GM23338 (cell line): ENCODE results near the gene GNA15. TPM values are rescaled to one million over a fixed set of nuclear protein-coding genes. Genes with fewer than 3 reads are reported as not detected.

Source experiments
- ATAC-seq: fragments of 200-7000 bp; cut with Tn5 transposase; 3 replicates; pipeline ENCODE4 v1.9.1; 2020
- DNase-seq: peaks from one replicate; pipeline ENCODE4 v3.0.0-alpha.2; 2015; ENCODE audit warnings: low spot score
- H2AFZ ChIP-seq: fragments of 200-600 bp; sonication (generic); 2 replicates; pipeline ENCODE4 v1.8.0; 2016; ENCODE audit warnings: antibody characterized with exemption, mild to moderate bottlenecking, moderate library complexity
- H3F3A ChIP-seq: fragments of 200-600 bp; sonication (generic); replicated peaks from 2 replicates; pipeline ENCODE4 v1.8.0; 2017; ENCODE audit warnings: antibody characterized with exemption, mixed run types, low read depth
- H3K27ac ChIP-seq: fragments of 200-600 bp; sonication (generic); 2 replicates; pipeline ENCODE4 v1.6.1; 2016; ENCODE audit warnings: low read depth
- H3K27me3 ChIP-seq: fragments of 200-600 bp; sonication (generic); 2 replicates; pipeline ENCODE4 v1.8.0; 2016; ENCODE audit warnings: mild to moderate bottlenecking, mixed run types, moderate library complexity; ENCODE audit not compliant: insufficient read depth
- H3K36me3 ChIP-seq: fragments of 200-600 bp; sonication (generic); 2 replicates; pipeline ENCODE4 v1.8.0; 2016; ENCODE audit warnings: mild to moderate bottlenecking; ENCODE audit not compliant: insufficient read depth
- H3K4me1 ChIP-seq: fragments of 200-600 bp; sonication (generic); 2 replicates; pipeline ENCODE4 v1.8.0; 2016; ENCODE audit warnings: mild to moderate bottlenecking, moderate library complexity; ENCODE audit not compliant: insufficient read depth
- H3K4me2 ChIP-seq: fragments of 200-600 bp; sonication (generic); 2 replicates; pipeline ENCODE4 v1.7.1; 2017; ENCODE audit warnings: mixed run types
- H3K4me3 ChIP-seq: fragments of 200-600 bp; sonication (generic); 2 replicates; pipeline ENCODE4 v1.6.1; 2016; ENCODE audit warnings: mixed run types
- H3K79me2 ChIP-seq: fragments of 200-600 bp; sonication (generic); replicated peaks from 2 replicates; pipeline ENCODE4 v1.8.0; 2017; ENCODE audit warnings: mild to moderate bottlenecking; ENCODE audit not compliant: insufficient read depth
- H3K9me2 ChIP-seq: fragments of 200-600 bp; sonication (generic); 2 replicates; pipeline ENCODE4 v1.8.0; 2017; ENCODE audit not compliant: insufficient read depth
- H4K20me1 ChIP-seq: fragments of 200-600 bp; sonication (generic); replicated peaks from 2 replicates; pipeline ENCODE4 v1.8.0; 2017; ENCODE audit warnings: mild to moderate bottlenecking; ENCODE audit not compliant: insufficient read depth
- H3K27ac Mint-ChIP-seq: 2 replicates; pipeline ENCODE4 v1.8.0; 2020; ENCODE audit warnings: inconsistent platforms, mild to moderate bottlenecking, moderate library complexity, mixed read lengths
- H3K27me3 Mint-ChIP-seq: 3 replicates; pipeline ENCODE4 v1.8.0; 2022; ENCODE audit warnings: low read depth, mild to moderate bottlenecking, moderate library complexity, mixed read lengths, inconsistent platforms; ENCODE audit not compliant: insufficient read depth, poor library complexity
- H3K36me3 Mint-ChIP-seq: 3 replicates; pipeline ENCODE4 v1.8.0; 2021; ENCODE audit warnings: low read depth, mild to moderate bottlenecking, inconsistent platforms, moderate library complexity, mixed read lengths
- H3K4me1 Mint-ChIP-seq: 3 replicates; pipeline ENCODE4 v1.8.0; 2020; ENCODE audit warnings: mild to moderate bottlenecking, inconsistent platforms, mixed read lengths
- H3K4me3 Mint-ChIP-seq: 3 replicates; pipeline ENCODE4 v1.8.0; 2021; ENCODE audit warnings: moderate library complexity, mild to moderate bottlenecking, inconsistent platforms, mixed read lengths
- H3K9me3 Mint-ChIP-seq: 3 replicates; pipeline ENCODE4 v1.8.0; 2020; ENCODE audit warnings: moderate library complexity, mild to moderate bottlenecking, inconsistent platforms, mixed read lengths
- CREB1 ChIP-seq: fragments of 250-450 bp; sonication (Bioruptor Pico); IDR thresholded peaks from 2 replicates; pipeline ENCODE4 v1.5.0; 2020; ENCODE audit warnings: low read depth, mild to moderate bottlenecking, moderate library complexity
- CTCF ChIP-seq, 2 experiments: fragments of 200-600 bp in 1 of 2; sonication (generic) in 1 of 2; conservative IDR thresholded peaks; 2 replicates each; pipeline versions ENCODE4 v1.5.1 to v1.6.1; 2016 to 2017; ENCODE audit warnings: antibody characterized with exemption in 2 of 2, low read depth in 2 of 2, mild to moderate bottlenecking in 2 of 2, moderate library complexity in 1 of 2
- ETS1 ChIP-seq: IDR thresholded peaks from 2 replicates; pipeline ENCODE4 v1.6.1; 2016; ENCODE audit warnings: antibody characterized with exemption
- EZH2 ChIP-seq: fragments of 200-600 bp; sonication (generic); IDR thresholded peaks from one replicate; pipeline ENCODE4 v1.8.0; 2017; ENCODE audit warnings: antibody characterized with exemption, mild to moderate bottlenecking, low read depth; ENCODE audit not compliant: unreplicated experiment
- EZH2phosphoT487 ChIP-seq: fragments of 200-600 bp; sonication (generic); IDR thresholded peaks from one replicate; pipeline ENCODE4 v1.8.1; 2018; ENCODE audit warnings: antibody characterized with exemption; ENCODE audit not compliant: unreplicated experiment
- JUNB ChIP-seq: IDR thresholded peaks from one replicate; pipeline ENCODE4 v1.6.1; 2016; ENCODE audit warnings: antibody characterized with exemption; ENCODE audit not compliant: unreplicated experiment
- NANOG ChIP-seq: IDR thresholded peaks from 2 replicates; pipeline ENCODE4 v1.6.1; 2016; ENCODE audit warnings: antibody characterized with exemption, borderline replicate concordance
- POLR2AphosphoS5 ChIP-seq: IDR thresholded peaks from 2 replicates; pipeline ENCODE4 v1.6.1; 2016; ENCODE audit warnings: antibody characterized with exemption, low read depth
- REST ChIP-seq: IDR thresholded peaks from one replicate; pipeline ENCODE4 v1.6.1; 2018; ENCODE audit warnings: antibody characterized with exemption; ENCODE audit not compliant: unreplicated experiment
- STAT1 ChIP-seq: IDR thresholded peaks from one replicate; pipeline ENCODE4 v1.6.1; 2016; ENCODE audit warnings: antibody characterized with exemption; ENCODE audit not compliant: unreplicated experiment
- ZNF114 ChIP-seq: fragments of 250-450 bp; sonication (Bioruptor Pico); IDR thresholded peaks from 2 replicates; pipeline ENCODE4 v1.5.0; 2020; ENCODE audit warnings: mild to moderate bottlenecking, moderate library complexity
- ZNF331 ChIP-seq: fragments of 250-450 bp; sonication (Bioruptor Pico); IDR thresholded peaks from 2 replicates; pipeline ENCODE4 v1.5.0; 2020; ENCODE audit warnings: low read depth, mild to moderate bottlenecking, moderate library complexity
- ZNF462 ChIP-seq: fragments of 250-450 bp; sonication (Bioruptor Pico); IDR thresholded peaks from 2 replicates; pipeline ENCODE4 v1.5.0; 2020; ENCODE audit warnings: mild to moderate bottlenecking, moderate library complexity
- polyA plus RNA-seq: library from polyadenylated mRNA; unstranded; fragments of >200 nt; fragmentation: Nextera tagmentation; extraction: Ambion mirVana; gene quantifications from 2 replicates; pipeline ENCODE4 v1.2.1, GENCODE V29; 2016
- total RNA-seq: library from RNA; depleted of rRNA; stranded (reverse); fragments of >200 nt; shearing (Covaris generic); gene quantifications from 2 replicates; pipeline ENCODE4 v1.2.3, GENCODE V29; 2014

The GNA15 gene
- total and polyA plus RNA-seq, 2 experiments from 2014 or later = 0.14 to 0.31 TPM

GRCh38 chr19:3154957-3155736 is 19.3 kb downstream of the GNA15 start:
- H3K36me3 ChIP-seq = no peaks in the 10 kb centered on the region
- no peaks in the 10 kb centered on the region for H3K36me3 Mint-ChIP-seq
- no peak overlapping the region for H3K4me3 Mint-ChIP-seq
- H3K27ac ChIP-seq = no peak overlapping the region
- no peak overlapping the region for H3K4me3 ChIP-seq
- peaks cover 9% of the 10 kb centered on the region for H3K27me3 Mint-ChIP-seq
- H3K79me2 ChIP-seq = no peaks in the 10 kb centered on the region
- peaks cover 8% of the 10 kb centered on the region; the same call in 1 of the 2 replicates for H3K9me2 ChIP-seq
- TF ChIP-seq ZNF462 (CRISPR knock-in tag) (no peak), CTCF (conservative IDR thresholded peaks at IDR 0.05; ENCODE audit: low read depth in 2 of 2) (no peak), ZNF331 (CRISPR knock-in tag) (no peak), JUNB (no peak), POLR2AphosphoS5 (no peak), REST (no peak), CREB1 (CRISPR knock-in tag) (no peak), STAT1 (no peak), EZH2phosphoT487 (no peak), ETS1 (no peak), NANOG (no peak), ZNF114 (CRISPR knock-in tag) (no peak), EZH2 (no peak)
- 0 out of 3 replicates have a peak, but pooled peaks cover 3% of the 10 kb centered on the region for H3K4me1 Mint-ChIP-seq
- H3K27me3 ChIP-seq = no peaks in the 10 kb centered on the region
- H3F3A ChIP-seq = no peaks in the 10 kb centered on the region
- H4K20me1 ChIP-seq = no peaks in the 10 kb centered on the region
- no peaks in the 10 kb centered on the region for H3K4me1 ChIP-seq
- no peak for DNase-seq
- no peak overlapping the region for H2AFZ ChIP-seq
- ATAC-seq = no peak
- no peak overlapping the region for H3K27ac Mint-ChIP-seq
- peaks cover 7% of the 10 kb centered on the region; the same call in 2 of the 3 replicates for H3K9me3 Mint-ChIP-seq
- no peak overlapping the region for H3K4me2 ChIP-seq
